Neuronal stem cell (in vitro differentiated cells): ENCODE measurements around the gene APOA1.

ENCODE experiments used
- DNase-seq: peaks from one replicate; pipeline ENCODE4 v3.0.0-alpha.2; 2013; ENCODE audit warnings: low spot score
- H2AFZ ChIP-seq: one replicate; pipeline ENCODE4 v1.6.1; 2013; ENCODE audit warnings: mild to moderate bottlenecking, low read length, inconsistent platforms
- H2AK5ac ChIP-seq: 2 replicates; pipeline ENCODE4 v1.6.1; 2013; ENCODE audit warnings: low read depth, mild to moderate bottlenecking, inconsistent platforms, low read length, moderate library complexity, mixed read lengths
- H2BK120ac ChIP-seq: 2 replicates; pipeline ENCODE4 v1.6.1; 2013; ENCODE audit warnings: low read depth, mild to moderate bottlenecking, inconsistent platforms, low read length, moderate library complexity, mixed read lengths
- H2BK12ac ChIP-seq: one replicate; pipeline ENCODE4 v1.6.1; 2013; ENCODE audit warnings: low read length, inconsistent platforms
- H2BK15ac ChIP-seq: 2 replicates; pipeline ENCODE4 v1.6.1; 2013; ENCODE audit warnings: mild to moderate bottlenecking, low read length, inconsistent platforms, mixed read lengths
- H2BK5ac ChIP-seq: one replicate; pipeline ENCODE4 v1.6.1; 2013; ENCODE audit warnings: inconsistent platforms, mild to moderate bottlenecking, low read length, moderate library complexity
- H3K14ac ChIP-seq: one replicate; pipeline ENCODE4 v1.6.1; 2013; ENCODE audit warnings: low read length, inconsistent platforms
- H3K18ac ChIP-seq: 2 replicates; pipeline ENCODE4 v1.6.1; 2013; ENCODE audit warnings: low read length, inconsistent platforms
- H3K23ac ChIP-seq: 2 replicates; pipeline ENCODE4 v1.6.1; 2013; ENCODE audit warnings: low read depth, mild to moderate bottlenecking, mixed read lengths, low read length, inconsistent platforms; ENCODE audit not compliant: poor library complexity
- H3K27ac ChIP-seq: replicated peaks from 3 replicates; pipeline ENCODE4 v1.5.1; 2013; ENCODE audit warnings: low read length, inconsistent platforms
- H3K27me3 ChIP-seq, 3 experiments: 2 replicates each; pipeline ENCODE4 v1.6.1; 2013; ENCODE audit warnings: low read length in 3 of 3, mild to moderate bottlenecking in 2 of 3, inconsistent platforms in 1 of 3, low read depth in 1 of 3, mixed read lengths in 1 of 3, moderate library complexity in 1 of 3; ENCODE audit not compliant: control insufficient read depth in 3 of 3, insufficient read depth in 3 of 3
- H3K36me3 ChIP-seq, 2 donors: replicated peaks in 1 of 2; 2 replicates each; pipeline ENCODE4 v1.6.1; 2013; ENCODE audit warnings: low read length in 2 of 2; ENCODE audit not compliant: control insufficient read depth in 2 of 2, insufficient read depth in 2 of 2
- H3K4ac ChIP-seq: 2 replicates; pipeline ENCODE4 v1.6.1; 2013; ENCODE audit warnings: inconsistent platforms, mild to moderate bottlenecking, low read length, moderate library complexity
- H3K4me1 ChIP-seq, 2 donors: 1 replicate in 1 of 2; 2 replicates in 1 of 2; pipeline ENCODE4 v1.6.1; 2013; ENCODE audit warnings: low read length in 2 of 2, low read depth in 1 of 2; ENCODE audit not compliant: control insufficient read depth in 2 of 2, insufficient read depth in 1 of 2
- H3K4me2 ChIP-seq: one replicate; pipeline ENCODE4 v1.6.1; 2013; ENCODE audit warnings: mild to moderate bottlenecking, low read length, inconsistent platforms; ENCODE audit not compliant: insufficient read depth, poor library complexity, severe bottlenecking
- H3K4me3 ChIP-seq, 2 donors: 2 replicates each; pipeline ENCODE4 v1.5.1; 2013; ENCODE audit warnings: low read length in 2 of 2, mild to moderate bottlenecking in 2 of 2, inconsistent platforms in 1 of 2, moderate library complexity in 1 of 2
- H3K79me1 ChIP-seq: one replicate; pipeline ENCODE4 v1.6.1; 2013; ENCODE audit warnings: low read depth, mild to moderate bottlenecking, inconsistent platforms, low read length, moderate library complexity
- H3K9ac ChIP-seq: one replicate; pipeline ENCODE4 v1.6.1; 2013; ENCODE audit warnings: mild to moderate bottlenecking, low read depth, low read length, inconsistent platforms; ENCODE audit not compliant: poor library complexity
- H3K9me3 ChIP-seq, 2 donors: replicated peaks in 1 of 2; 2 replicates each; pipeline versions ENCODE3 to v1.6.1; 2013; ENCODE audit warnings: low read length in 2 of 2, mild to moderate bottlenecking in 2 of 2, inconsistent platforms in 1 of 2, low read depth in 1 of 2, mixed read lengths in 1 of 2, moderate library complexity in 1 of 2; ENCODE audit not compliant: control insufficient read depth in 2 of 2, insufficient read depth in 1 of 2
- H4K8ac ChIP-seq: one replicate; pipeline ENCODE4 v1.6.1; 2013; ENCODE audit warnings: low read depth, mild to moderate bottlenecking, inconsistent platforms, low read length, moderate library complexity
- H4K91ac ChIP-seq: one replicate; pipeline ENCODE4 v1.6.1; 2013; ENCODE audit warnings: low read length, low read depth, mild to moderate bottlenecking, inconsistent platforms; ENCODE audit not compliant: poor library complexity
- WGBS, 2 donors: extraction: QIAGEN DNeasy Blood & Tissue Kit; methylation state at CpG; one replicate each; pipeline ENCODE4 v1.1.7; 2013; ENCODE audit warnings: missing lambda C conversion rate in 2 of 2, mixed read lengths in 1 of 2; ENCODE audit not compliant: insufficient read length in 2 of 2, insufficient replicate concordance in 1 of 2; ENCODE audit errors: extremely low coverage in 2 of 2; 5-methylcytosine and 5-hydroxymethylcytosine counted together

Gene APOA1

DNA sequence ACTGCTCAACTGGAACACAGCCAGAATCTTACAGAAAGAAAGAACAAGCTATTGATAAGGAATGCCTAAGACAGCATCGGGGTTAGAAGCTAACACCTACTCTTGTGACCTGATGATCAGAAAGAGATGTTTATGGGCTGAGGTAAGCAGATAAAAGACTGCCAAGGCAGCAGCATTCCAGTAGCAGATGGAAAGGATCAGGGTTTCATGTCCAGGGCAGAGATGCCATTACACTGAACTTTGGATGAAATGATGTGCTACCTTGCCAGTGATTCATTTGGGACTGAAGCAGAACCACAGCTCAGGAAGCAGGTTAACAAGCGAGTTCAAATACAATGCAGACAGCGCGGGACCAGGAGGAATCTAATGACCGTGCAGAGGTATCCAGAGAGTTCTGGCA, 27.1 kb upstream of the APOA1 start:
- H2AK5ac ChIP-seq: no peak overlapping the region
- H2BK12ac ChIP-seq: no peak overlapping the region
- H3K9ac ChIP-seq: no peak overlapping the region
- H3K4ac ChIP-seq: no peak overlapping the region
- DNase-seq: no peak
- no peak overlapping the region for H2BK5ac ChIP-seq
- H3K4me1 ChIP-seq: no peaks in the 10 kb centered on the region
- H2BK15ac ChIP-seq: no peak overlapping the region
- H2BK120ac ChIP-seq: no peak overlapping the region
- no peak overlapping the region for H4K8ac ChIP-seq
- H3K4me2 ChIP-seq: no peak overlapping the region
- no peak overlapping the region for H2AFZ ChIP-seq
- H3K14ac ChIP-seq: no peak overlapping the region
- no peak overlapping the region for H3K18ac ChIP-seq
- no peaks in the 10 kb centered on the region for H3K27me3 ChIP-seq
- H3K9me3 ChIP-seq: no peaks in the 10 kb centered on the region
- no peak overlapping the region for H3K23ac ChIP-seq
- H3K79me1 ChIP-seq: no peaks in the 10 kb centered on the region
- H4K91ac ChIP-seq: no peak overlapping the region
- H3K36me3 ChIP-seq: peaks cover 48 to 93% of the 10 kb centered on the region in 2 donors
- H3K27ac ChIP-seq: no peak overlapping the region
- no peak overlapping the region for H3K4me3 ChIP-seq
- WGBS, 2 donors: no CpG with 5 or more reads among the region's 5 CpGs

- Histone ChIP-seq H3K4me3 (no peak overlapping the region), H2BK5ac (no peak overlapping the region), H4K8ac (no peak overlapping the region), H2AFZ (no peak overlapping the region), H3K27ac (no peak overlapping the region), H2AK5ac (no peak overlapping the region), H3K27me3 (no peaks in the 10 kb centered on the region), H3K4me1 (no peaks in the 10 kb centered on the region), H3K4me2 (no peak overlapping the region), H3K9me3 (peaks cover 0 to 3% of the 10 kb centered on the region in 2 donors), H3K79me1 (peaks cover 4% of the 10 kb centered on the region), H3K36me3 (peaks cover 59 to 93% of the 10 kb centered on the region in 2 donors), H2BK15ac (no peak overlapping the region), H3K18ac (no peak overlapping the region), H3K9ac (no peak overlapping the region), H3K14ac (no peak overlapping the region), H4K91ac (no peak overlapping the region), H2BK12ac (no peak overlapping the region), H3K23ac (no peak overlapping the region), H3K4ac (no peak overlapping the region), H2BK120ac (no peak overlapping the region)
- WGBS, 2 donors: no CpG with 5 or more reads among the region's 3 CpGs
- no peak for DNase-seq
Measured at GRCh38 chr11:116862951-116863350, 25.5 kb upstream of the APOA1 start.

GRCh38 chr11:116862185-116862584, 24.8 kb upstream of the APOA1 start:
- peaks cover 4% of the 10 kb centered on the region for H3K79me1 ChIP-seq
- H2BK15ac ChIP-seq: no peak overlapping the region
- H4K8ac ChIP-seq: no peak overlapping the region
- H3K4me3 ChIP-seq: no peak overlapping the region
- no peak overlapping the region for H4K91ac ChIP-seq
- H2BK12ac ChIP-seq: no peak overlapping the region
- H3K4me2 ChIP-seq: no peak overlapping the region
- no peak overlapping the region for H2BK120ac ChIP-seq
- no peak overlapping the region for H2AK5ac ChIP-seq
- no peak overlapping the region for H3K4ac ChIP-seq
- H3K14ac ChIP-seq: no peak overlapping the region
- H3K27ac ChIP-seq: no peak overlapping the region
- H3K23ac ChIP-seq: no peak overlapping the region
- H3K9ac ChIP-seq: no peak overlapping the region
- H3K18ac ChIP-seq: no peak overlapping the region
- H3K27me3 ChIP-seq: no peaks in the 10 kb centered on the region
- WGBS, 2 donors: no CpG with 5 or more reads among the region's 3 CpGs
- no peak overlapping the region for H2AFZ ChIP-seq
- no peaks in the 10 kb centered on the region for H3K4me1 ChIP-seq
- DNase-seq: no peak
- H3K36me3 ChIP-seq: peaks cover 58 to 93% of the 10 kb centered on the region in 2 donors
- H3K9me3 ChIP-seq: peaks cover 0 to 3% of the 10 kb centered on the region in 2 donors
- no peak overlapping the region for H2BK5ac ChIP-seq

DNA sequence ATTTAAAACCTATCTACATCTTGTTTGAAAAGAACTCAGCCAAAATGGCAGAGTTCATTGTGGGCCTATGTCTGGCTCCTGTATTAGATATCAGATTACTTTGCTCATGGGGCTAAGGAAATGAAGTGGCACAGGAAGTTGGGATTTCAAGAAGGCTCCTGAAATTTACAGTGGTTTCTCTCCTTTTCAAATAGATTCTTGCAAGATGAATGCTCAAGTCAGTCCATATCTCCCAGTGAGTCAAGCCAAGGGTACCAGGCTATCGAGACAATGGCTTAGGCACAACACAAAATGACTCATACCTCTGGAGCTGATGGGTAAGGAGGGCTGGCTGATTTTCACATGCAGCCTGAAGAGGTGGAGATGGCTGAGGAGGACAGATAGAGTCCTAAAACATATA, 24.1 kb upstream of the APOA1 start:
- Histone ChIP-seq H3K27ac (no peak overlapping the region), H3K4me2 (no peak overlapping the region), H3K4me3 (no peak overlapping the region), H4K91ac (no peak overlapping the region), H2BK120ac (no peak overlapping the region), H3K4me1 (no peaks in the 10 kb centered on the region), H3K23ac (no peak overlapping the region), H2BK15ac (no peak overlapping the region), H3K9me3 (peaks cover 0 to 3% of the 10 kb centered on the region in 2 donors), H3K79me1 (peaks cover 4% of the 10 kb centered on the region), H3K36me3 (peaks cover 56 to 93% of the 10 kb centered on the region in 2 donors), H3K18ac (no peak overlapping the region), H3K9ac (no peak overlapping the region), H2AK5ac (no peak overlapping the region), H2BK5ac (no peak overlapping the region), H3K27me3 (no peaks in the 10 kb centered on the region), H4K8ac (no peak overlapping the region), H2AFZ (no peak overlapping the region), H2BK12ac (no peak overlapping the region), H3K4ac (no peak overlapping the region), H3K14ac (no peak overlapping the region)
- no peak for DNase-seq
- no CpG with 5 or more reads among the region's 1 CpG for WGBS, 2 donors
